ENCODE data around the gene MEIOC.

DNA sequence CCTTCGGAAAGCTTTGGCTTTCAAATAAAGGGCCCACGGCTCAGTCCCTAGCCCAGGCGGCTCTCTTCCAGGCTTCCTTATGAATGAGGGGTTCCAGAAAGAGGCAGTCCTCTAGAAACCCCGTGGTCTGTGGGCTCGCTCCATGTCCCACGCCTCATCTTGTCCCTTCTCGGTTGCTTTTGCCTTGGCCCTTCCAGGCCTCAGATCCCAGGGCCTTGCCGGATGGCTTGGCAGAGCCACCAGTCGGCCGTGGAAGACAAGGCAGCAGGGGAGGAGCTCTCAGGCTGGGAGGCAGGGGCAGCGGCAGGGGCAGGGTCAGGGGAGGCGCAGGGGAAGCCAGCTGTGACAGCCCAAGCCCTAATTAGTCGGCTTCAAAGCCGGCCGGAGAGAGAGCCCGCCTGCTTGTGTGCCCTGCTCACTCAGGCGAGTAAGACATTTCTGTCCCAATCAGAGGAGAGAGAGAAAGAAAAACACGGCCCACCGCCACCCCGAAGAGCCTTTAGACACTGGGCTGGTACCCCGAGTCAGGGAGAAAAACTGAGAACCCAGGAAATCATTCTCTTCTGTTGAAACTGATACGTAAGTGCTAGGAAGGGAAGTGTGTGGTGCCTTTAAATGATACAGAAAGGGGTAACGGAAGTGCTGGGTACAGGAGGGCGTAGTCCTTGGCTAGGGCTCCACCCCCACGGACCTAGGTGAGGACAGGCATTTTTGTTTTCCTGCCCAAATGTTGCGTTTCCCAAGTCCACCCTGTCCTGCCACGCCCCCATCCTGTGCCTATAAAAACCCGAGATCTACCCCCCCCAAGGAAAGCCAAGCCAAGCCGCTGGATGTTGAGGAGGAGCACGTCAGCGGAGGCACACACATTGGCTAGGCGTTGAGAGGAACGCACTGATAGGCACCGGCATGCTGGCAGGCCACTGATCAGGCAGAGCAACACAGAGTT, 27.8 kb upstream of the MEIOC start:
- TF ChIP-seq ZNF274 (IDR thresholded peaks at IDR 0.05; ENCODE audit: low read depth, low read length), result no peak
- TF ChIP-seq YY1 (IDR thresholded peaks at IDR 0.05; ENCODE audit: insufficient read depth, insufficient read length), result no peak
